NB4 (cell line): Measurements from ENCODE around the gene UTS2R.

Experiments used
- CTCF ChIP-seq: IDR thresholded peaks from one replicate; pipeline ENCODE4 v1.5.1; 2012; ENCODE audit warnings: low read depth, low read length
- POLR2A ChIP-seq: IDR thresholded peaks from 2 replicates; pipeline ENCODE4 v1.6.1; 2011; ENCODE audit warnings: mild to moderate bottlenecking; ENCODE audit not compliant: insufficient read length; ENCODE audit errors: extremely low read depth

GRCh38 chr17:82383411-82383810, 11.8 kb downstream of the UTS2R start:
- no peak for TF ChIP-seq CTCF
- TF ChIP-seq POLR2A = no peak
